Loucy (cell line): ENCODE results near the gene YTHDF1.

ENCODE experiments used
- H2AFZ ChIP-seq: fragments of 200-600 bp; sonication (generic); 2 replicates; pipeline ENCODE4 v1.6.0; 2016; ENCODE audit warnings: antibody characterized with exemption, mild to moderate bottlenecking, low read length, moderate library complexity
- H3F3A ChIP-seq: fragments of 200-600 bp; 2 replicates; pipeline ENCODE4 v1.6.0; 2016; ENCODE audit warnings: antibody characterized with exemption, low read depth, mild to moderate bottlenecking
- H3K27me3 ChIP-seq: fragments of 200-600 bp; sonication (generic); 2 replicates; pipeline ENCODE4 v1.6.1; 2014; ENCODE audit warnings: low read length, mild to moderate bottlenecking; ENCODE audit not compliant: insufficient read depth, poor library complexity, severe bottlenecking
- H3K36me3 ChIP-seq: fragments of 200-600 bp; sonication (generic); 2 replicates; pipeline ENCODE4 v1.6.1; 2016; ENCODE audit warnings: low read length; ENCODE audit not compliant: insufficient read depth
- H3K4me1 ChIP-seq: fragments of 200-600 bp; sonication (generic); 2 replicates; pipeline ENCODE4 v1.5.1; 2014; ENCODE audit warnings: low read length, mild to moderate bottlenecking; ENCODE audit not compliant: insufficient read depth, poor library complexity, severe bottlenecking
- H3K4me2 ChIP-seq: fragments of 200-600 bp; sonication (generic); 2 replicates; pipeline ENCODE4 v1.6.0; 2014; ENCODE audit warnings: antibody characterized with exemption, low read length, low read depth, mild to moderate bottlenecking; ENCODE audit not compliant: poor library complexity, severe bottlenecking
- H3K4me3 ChIP-seq: fragments of 200-600 bp; sonication (generic); 2 replicates; pipeline ENCODE4 v1.5.1; 2014; ENCODE audit warnings: low read length, mild to moderate bottlenecking, mixed read lengths; ENCODE audit not compliant: poor library complexity, severe bottlenecking
- H3K79me2 ChIP-seq: fragments of 200-600 bp; sonication (generic); 2 replicates; pipeline ENCODE4 v1.6.1; 2014; ENCODE audit warnings: low read length; ENCODE audit not compliant: insufficient read depth
- H3K9ac ChIP-seq: fragments of 200-600 bp; sonication (generic); 2 replicates; pipeline ENCODE4 v1.6.0; 2014; ENCODE audit warnings: mild to moderate bottlenecking, low read depth, low read length, moderate library complexity; ENCODE audit not compliant: poor library complexity, severe bottlenecking
- H3K9me2 ChIP-seq: fragments of 200-600 bp; sonication (generic); replicated peaks from 2 replicates; pipeline ENCODE4 v1.6.1; 2016; ENCODE audit warnings: low read depth, low read length, mixed read lengths
- H3K9me3 ChIP-seq: fragments of 200-600 bp; sonication (generic); 2 replicates; pipeline ENCODE4 v1.6.1; 2014; ENCODE audit warnings: mild to moderate bottlenecking, antibody characterized with exemption, low read length, low read depth; ENCODE audit not compliant: insufficient read depth
- H4K20me1 ChIP-seq: fragments of 200-600 bp; sonication (generic); 2 replicates; pipeline ENCODE4 v1.6.0; 2014; ENCODE audit warnings: antibody characterized with exemption, low read length, mild to moderate bottlenecking; ENCODE audit not compliant: insufficient read depth, poor library complexity, severe bottlenecking
- CTCF ChIP-seq: fragments of 200-600 bp; sonication (generic); conservative IDR thresholded peaks from 2 replicates; pipeline ENCODE4 v1.5.1; 2014; ENCODE audit warnings: mild to moderate bottlenecking, antibody characterized with exemption, low read length
- EZH2phosphoT487 ChIP-seq: fragments of 200-600 bp; IDR thresholded peaks from 2 replicates; pipeline ENCODE4 v1.6.1; 2018; ENCODE audit warnings: antibody characterized with exemption, mild to moderate bottlenecking, moderate library complexity, borderline replicate concordance

Gene YTHDF1

GRCh38 chr20:63186084-63186483, 29.8 kb downstream of the YTHDF1 start:
- Histone ChIP-seq H3F3A (no peaks in the 10 kb centered on the region), H2AFZ (no peak overlapping the region), H3K4me1 (no peaks in the 10 kb centered on the region), H3K9me2 (no peaks in the 10 kb centered on the region), H4K20me1 (no peaks in the 10 kb centered on the region), H3K79me2 (no peaks in the 10 kb centered on the region), H3K36me3 (no peaks in the 10 kb centered on the region), H3K4me3 (no peak overlapping the region), H3K4me2 (no peak overlapping the region), H3K9me3 (no peaks in the 10 kb centered on the region), H3K9ac (no peak overlapping the region), H3K27me3 (no peaks in the 10 kb centered on the region)
- TF ChIP-seq EZH2phosphoT487 = no peak
- no peak for TF ChIP-seq CTCF

GRCh38 chr20:63185215-63185796, 30.6 kb downstream of the YTHDF1 start:
- Histone ChIP-seq H3K4me3 (no peak overlapping the region), H4K20me1 (no peaks in the 10 kb centered on the region), H3K4me2 (no peak overlapping the region), H3F3A (no peaks in the 10 kb centered on the region), H3K79me2 (no peaks in the 10 kb centered on the region), H3K27me3 (no peaks in the 10 kb centered on the region), H3K9me3 (no peaks in the 10 kb centered on the region), H3K36me3 (no peaks in the 10 kb centered on the region), H2AFZ (no peak overlapping the region), H3K9me2 (no peaks in the 10 kb centered on the region), H3K4me1 (no peaks in the 10 kb centered on the region), H3K9ac (no peak overlapping the region)
- TF ChIP-seq EZH2phosphoT487 (no peak), CTCF (no peak)

- Histone ChIP-seq H4K20me1 (no peaks in the 10 kb centered on the region), H3K4me1 (no peaks in the 10 kb centered on the region), H3K9me2 (no peaks in the 10 kb centered on the region), H3K36me3 (no peaks in the 10 kb centered on the region), H3K9ac (no peak overlapping the region), H3K4me2 (no peak overlapping the region), H3F3A (no peaks in the 10 kb centered on the region), H2AFZ (no peak overlapping the region), H3K4me3 (no peak overlapping the region), H3K9me3 (no peaks in the 10 kb centered on the region), H3K79me2 (no peaks in the 10 kb centered on the region), H3K27me3 (no peaks in the 10 kb centered on the region)
- TF ChIP-seq CTCF (peak; percentile 90), EZH2phosphoT487 (no peak)
Observed at GRCh38 chr20:63183422-63184146, 32.3 kb downstream of the YTHDF1 start.
